ENCODE results near the gene UTF1. TPM values are rescaled to one million over a fixed set of nuclear protein-coding genes. Genes with fewer than 3 reads are reported as not detected.

UTF1 gene
- polyA plus RNA-seq, 3 donors, result 0.14 to 0.48 (median 0.24) TPM

DNA sequence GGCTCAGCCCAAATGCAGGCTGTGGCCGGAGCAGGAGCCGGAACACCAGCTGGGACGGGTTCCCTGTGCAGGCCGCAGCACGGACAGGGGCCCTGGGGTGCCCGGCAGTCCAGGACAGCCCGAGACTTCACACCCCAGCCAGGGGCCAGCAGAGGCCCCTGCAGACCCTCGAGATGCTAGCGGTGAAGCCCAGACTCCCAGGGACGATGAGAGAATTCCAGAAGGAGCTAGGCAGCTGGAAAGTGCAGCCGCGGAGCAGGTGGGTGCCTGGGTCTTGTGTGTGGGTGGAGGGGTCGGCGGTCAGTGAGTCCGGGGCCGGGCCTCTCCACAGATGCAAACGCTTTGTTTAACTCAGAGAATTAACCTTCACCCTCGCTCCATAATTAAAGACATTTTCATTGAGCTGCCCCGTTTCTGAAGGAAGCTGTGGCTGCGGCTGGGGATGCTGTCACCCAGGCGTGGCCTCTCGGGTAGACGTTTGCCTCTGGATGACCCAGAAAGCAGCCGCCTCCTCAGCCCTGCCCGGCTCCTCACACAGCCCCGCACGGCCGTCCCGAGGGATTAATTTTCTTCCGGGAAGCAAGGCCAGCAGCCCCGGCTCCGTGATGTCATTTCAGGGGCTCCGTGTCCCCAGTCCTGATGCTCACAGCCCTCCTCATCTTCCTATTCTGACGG, 43.5 kb upstream of the UTF1 start:
- Mint-ChIP-seq H3K36me3 (no peaks in the 10 kb centered on the region), H3K4me1 (no peaks in the 10 kb centered on the region), H3K27ac (no peak overlapping the region), H3K27me3 (ENCODE audit: low read depth in 3 of 3) (peaks cover 1 to 9% (median 4%) of the 10 kb centered on the region in 3 donors), H3K4me3 (no peak overlapping the region), H3K9me3 (peaks cover 0 to 8% (median 4%) of the 10 kb centered on the region in 7 donors)
- H4K20me1 ChIP-seq (ENCODE audit: insufficient read depth, low read length), result no peaks in the 10 kb centered on the region
- H3K4me3 ChIP-seq (replicated peaks in 1 of 3; ENCODE audit: low read depth in 2 of 3, low read length in 3 of 3), result no peak overlapping the region
- H3K4me2 ChIP-seq (replicated peaks; ENCODE audit: extremely low read depth, low read length, poor library complexity, severe bottlenecking), result no peak overlapping the region
- TF ChIP-seq, protein P1, sequence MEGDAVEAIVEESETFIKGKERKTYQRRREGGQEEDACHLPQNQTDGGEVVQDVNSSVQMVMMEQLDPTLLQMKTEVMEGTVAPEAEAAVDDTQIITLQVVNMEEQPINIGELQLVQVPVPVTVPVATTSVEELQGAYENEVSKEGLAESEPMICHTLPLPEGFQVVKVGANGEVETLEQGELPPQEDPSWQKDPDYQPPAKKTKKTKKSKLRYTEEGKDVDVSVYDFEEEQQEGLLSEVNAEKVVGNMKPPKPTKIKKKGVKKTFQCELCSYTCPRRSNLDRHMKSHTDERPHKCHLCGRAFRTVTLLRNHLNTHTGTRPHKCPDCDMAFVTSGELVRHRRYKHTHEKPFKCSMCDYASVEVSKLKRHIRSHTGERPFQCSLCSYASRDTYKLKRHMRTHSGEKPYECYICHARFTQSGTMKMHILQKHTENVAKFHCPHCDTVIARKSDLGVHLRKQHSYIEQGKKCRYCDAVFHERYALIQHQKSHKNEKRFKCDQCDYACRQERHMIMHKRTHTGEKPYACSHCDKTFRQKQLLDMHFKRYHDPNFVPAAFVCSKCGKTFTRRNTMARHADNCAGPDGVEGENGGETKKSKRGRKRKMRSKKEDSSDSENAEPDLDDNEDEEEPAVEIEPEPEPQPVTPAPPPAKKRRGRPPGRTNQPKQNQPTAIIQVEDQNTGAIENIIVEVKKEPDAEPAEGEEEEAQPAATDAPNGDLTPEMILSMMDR (IDR thresholded peaks at IDR 0.05), result no peak
- no peak overlapping the region for H3K27ac ChIP-seq (ENCODE audit: low read depth in 1 of 2, low read length in 2 of 2)
- intact Hi-C loops (cut with micrococcal nuclease), result no loop called here
- H3K9me3 ChIP-seq (replicated peaks in 1 of 2; ENCODE audit: control insufficient read depth in 1 of 2, insufficient read depth in 1 of 2, low read length in 2 of 2), result peaks cover 0 to 9% of the 10 kb centered on the region in 2 donors
- H3K27me3 ChIP-seq (ENCODE audit: control insufficient read depth in 2 of 2, insufficient read depth in 2 of 2, low read length in 2 of 2), result no peaks in the 10 kb centered on the region
- DNase-seq, result no peak
- H3K9ac ChIP-seq (ENCODE audit: insufficient read depth, low read length, poor library complexity, severe bottlenecking), result no peak overlapping the region
- no peaks in the 10 kb centered on the region for H3K4me1 ChIP-seq (ENCODE audit: control insufficient read depth in 1 of 2, insufficient read depth in 2 of 2, low read length in 2 of 2)
- H3K36me3 ChIP-seq (replicated peaks in 1 of 2; ENCODE audit: control insufficient read depth in 1 of 2, insufficient read depth in 2 of 2, low read length in 2 of 2), result no peaks in the 10 kb centered on the region
- WGBS (ENCODE audit: insufficient coverage), result 87% methylated on average over 21 of the region's 34 CpGs
- no peaks in the 10 kb centered on the region for H3K79me2 ChIP-seq (ENCODE audit: insufficient read depth, low read length)
- no peak overlapping the region for H2AFZ ChIP-seq (ENCODE audit: insufficient read depth, low read depth, low read length, poor library complexity, severe bottlenecking)

DNA sequence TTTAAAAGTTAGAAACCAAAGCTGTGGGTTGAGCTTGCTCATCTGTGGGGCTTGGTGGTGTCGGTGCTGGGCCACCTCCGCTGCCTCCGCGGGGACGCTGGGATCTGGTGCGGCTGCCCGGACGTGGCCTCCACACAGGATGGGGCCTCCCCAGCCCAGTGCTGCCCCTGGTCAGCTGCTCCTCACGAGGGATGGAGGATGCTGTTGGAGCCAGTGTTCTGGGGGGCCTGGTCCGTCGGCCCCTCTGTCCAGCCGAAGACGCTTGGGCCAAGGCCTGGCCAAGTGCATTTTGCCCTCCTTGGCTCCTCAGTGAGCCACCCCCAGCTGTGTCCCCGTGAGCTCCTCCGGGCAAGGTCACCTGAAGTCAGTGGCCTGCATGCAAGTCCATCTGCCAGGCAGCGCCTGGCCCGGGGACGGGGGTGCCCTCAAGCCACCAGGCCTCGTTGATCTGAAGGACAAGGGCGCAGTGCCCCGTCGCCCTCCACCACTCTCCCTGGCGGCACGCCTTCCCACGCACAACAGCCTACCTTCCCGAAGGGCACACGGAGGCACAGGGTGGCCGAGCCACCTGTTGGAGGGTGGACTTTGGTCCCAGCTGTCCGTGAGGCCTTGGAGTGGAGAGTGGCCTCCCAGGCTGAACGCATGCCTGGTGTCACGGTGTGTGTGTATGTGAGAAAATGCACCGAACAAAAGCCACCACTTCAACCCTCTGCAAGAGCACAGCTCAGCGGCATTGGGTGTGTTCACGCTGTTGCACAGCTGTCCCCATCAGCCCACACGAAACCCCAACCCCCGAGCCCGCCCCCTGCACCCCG, 42.7 kb upstream of the UTF1 start:
- no peak for DNase-seq
- intact Hi-C loops (cut with micrococcal nuclease), result no loop called here
- no peak overlapping the region for H3K27ac ChIP-seq (ENCODE audit: low read depth in 1 of 2, low read length in 2 of 2)
- H3K27me3 ChIP-seq (ENCODE audit: control insufficient read depth in 2 of 2, insufficient read depth in 2 of 2, low read length in 2 of 2), result no peaks in the 10 kb centered on the region
- H2AFZ ChIP-seq (ENCODE audit: insufficient read depth, low read depth, low read length, poor library complexity, severe bottlenecking), result no peak overlapping the region
- Mint-ChIP-seq H3K27ac (no peak overlapping the region), H3K9me3 (peaks cover 0 to 13% (median 4%) of the 10 kb centered on the region in 7 donors), H3K36me3 (no peaks in the 10 kb centered on the region), H3K4me1 (no peaks in the 10 kb centered on the region), H3K27me3 (ENCODE audit: low read depth in 3 of 3) (peaks cover 4 to 9% (median 7%) of the 10 kb centered on the region in 3 donors), H3K4me3 (no peak overlapping the region)
- H3K4me2 ChIP-seq (replicated peaks; ENCODE audit: extremely low read depth, low read length, poor library complexity, severe bottlenecking), result no peak overlapping the region
- peaks cover 0 to 9% of the 10 kb centered on the region in 2 donors for H3K9me3 ChIP-seq (replicated peaks in 1 of 2; ENCODE audit: control insufficient read depth in 1 of 2, insufficient read depth in 1 of 2, low read length in 2 of 2)
- no peaks in the 10 kb centered on the region for H4K20me1 ChIP-seq (ENCODE audit: insufficient read depth, low read length)
- H3K36me3 ChIP-seq (replicated peaks in 1 of 2; ENCODE audit: control insufficient read depth in 1 of 2, insufficient read depth in 2 of 2, low read length in 2 of 2), result no peaks in the 10 kb centered on the region
- H3K9ac ChIP-seq (ENCODE audit: insufficient read depth, low read length, poor library complexity, severe bottlenecking), result no peak overlapping the region
- H3K79me2 ChIP-seq (ENCODE audit: insufficient read depth, low read length), result no peaks in the 10 kb centered on the region
- H3K4me1 ChIP-seq (ENCODE audit: control insufficient read depth in 1 of 2, insufficient read depth in 2 of 2, low read length in 2 of 2), result no peaks in the 10 kb centered on the region
- no peak overlapping the region for H3K4me3 ChIP-seq (replicated peaks in 1 of 3; ENCODE audit: low read depth in 2 of 3, low read length in 3 of 3)
- WGBS (ENCODE audit: insufficient coverage), result 93% methylated on average over 19 of the region's 38 CpGs
- TF ChIP-seq, protein P1 (IDR thresholded peaks at IDR 0.05), result no peak

Data from CD14-positive monocyte (primary cell).